Activated CD8-positive, alpha-beta memory T cell treated with anti-CD3 and anti-CD28 coated beads for 36 hours (primary cell): ENCODE data around the gene PRDM12. TPM values are rescaled to one million over a fixed set of nuclear protein-coding genes. Genes with fewer than 3 reads are reported as not detected.

Experiments used
- CTCF ChIA-PET: fragments of 350-600 bp; sonication (Branson Sonifier 250); formaldehyde crosslinking; loops from one replicate; lab custom pipeline; 2021; ENCODE audit warnings: antibody characterized with exemption; lab: Charles Lee
- POLR2A ChIA-PET: fragments of 350-600 bp; sonication (Branson Sonifier 250); formaldehyde crosslinking; loops from one replicate; lab custom pipeline; 2021; ENCODE audit warnings: antibody characterized with exemption; lab: Charles Lee
- total RNA-seq, 2 experiments: library from RNA; stranded (reverse); gene quantifications; one replicate each; pipeline ENCODE4 v1.2.3, GENCODE V29; 2021

The PRDM12 gene
- total RNA-seq, 2 experiments from 2014 or later = 0.08 TPM; not detected in 1

DNA sequence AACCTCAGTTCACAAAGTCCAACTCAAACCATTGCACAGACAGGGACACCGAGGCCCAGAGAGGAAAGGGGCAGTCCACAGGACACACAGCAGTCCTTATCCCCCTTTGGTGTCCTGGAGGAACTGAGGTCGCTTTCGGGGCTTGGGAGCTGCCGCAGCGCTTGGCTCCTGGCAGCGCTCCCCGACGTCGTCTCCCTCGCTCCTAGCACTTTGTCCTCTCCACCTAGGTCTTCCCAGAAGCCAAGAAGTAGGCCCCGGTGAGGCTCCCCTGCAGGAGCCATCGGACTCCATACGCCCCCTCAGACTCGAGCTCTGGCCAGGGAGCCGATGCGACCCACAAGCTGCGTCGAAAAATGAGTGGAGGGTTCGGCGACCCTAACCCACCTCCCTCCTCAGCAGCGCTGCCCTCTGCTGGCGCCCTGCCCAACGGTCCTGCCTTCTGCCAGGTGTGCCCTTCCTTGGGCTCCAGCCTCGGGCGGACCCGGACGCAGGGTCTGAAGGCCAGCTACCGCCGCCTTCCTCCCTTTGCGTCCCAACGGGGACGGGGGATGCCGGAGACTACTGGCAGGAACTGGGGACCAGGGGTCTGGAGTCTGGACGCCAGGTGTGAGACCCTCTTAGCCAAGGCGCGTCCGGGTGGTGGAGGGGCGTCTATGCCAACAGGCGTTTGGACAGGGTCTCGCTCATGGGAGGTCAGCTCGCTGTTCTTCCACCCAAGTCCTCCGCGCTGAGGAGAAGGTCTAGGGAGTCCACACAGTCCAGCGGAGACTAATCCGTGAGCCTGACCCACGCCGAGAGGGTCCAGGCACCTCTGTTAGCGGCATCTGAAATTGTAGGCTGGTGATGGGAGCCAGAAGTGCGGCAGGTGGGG is 2.1 kb upstream of the PRDM12 start:
- ChIA-PET POLR2A (no interaction called here), CTCF (interaction anchor here (0.6 to 0.8 kb wide), 2 partner anchors 22 to 45 kb away, joined by 3 read pairs; no protein-coding TSS in a partner anchor)

DNA sequence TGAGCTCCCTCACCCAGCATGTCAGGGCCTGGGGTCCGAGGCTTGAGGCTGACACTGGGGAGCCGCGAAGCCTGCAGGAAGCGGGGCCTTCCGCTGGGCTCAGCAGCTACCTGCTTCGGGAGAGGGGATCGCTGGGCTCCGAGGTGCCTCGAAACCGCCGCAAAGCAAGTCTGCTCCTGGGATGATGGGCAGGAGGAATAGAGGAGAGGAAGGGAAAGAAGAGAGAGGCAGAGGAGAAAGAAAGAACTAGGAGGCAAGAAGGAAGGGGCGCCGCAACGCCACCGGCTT is 1.5 kb upstream of the PRDM12 start:
- POLR2A ChIA-PET = no interaction called here
- CTCF ChIA-PET = no interaction called here

DNA sequence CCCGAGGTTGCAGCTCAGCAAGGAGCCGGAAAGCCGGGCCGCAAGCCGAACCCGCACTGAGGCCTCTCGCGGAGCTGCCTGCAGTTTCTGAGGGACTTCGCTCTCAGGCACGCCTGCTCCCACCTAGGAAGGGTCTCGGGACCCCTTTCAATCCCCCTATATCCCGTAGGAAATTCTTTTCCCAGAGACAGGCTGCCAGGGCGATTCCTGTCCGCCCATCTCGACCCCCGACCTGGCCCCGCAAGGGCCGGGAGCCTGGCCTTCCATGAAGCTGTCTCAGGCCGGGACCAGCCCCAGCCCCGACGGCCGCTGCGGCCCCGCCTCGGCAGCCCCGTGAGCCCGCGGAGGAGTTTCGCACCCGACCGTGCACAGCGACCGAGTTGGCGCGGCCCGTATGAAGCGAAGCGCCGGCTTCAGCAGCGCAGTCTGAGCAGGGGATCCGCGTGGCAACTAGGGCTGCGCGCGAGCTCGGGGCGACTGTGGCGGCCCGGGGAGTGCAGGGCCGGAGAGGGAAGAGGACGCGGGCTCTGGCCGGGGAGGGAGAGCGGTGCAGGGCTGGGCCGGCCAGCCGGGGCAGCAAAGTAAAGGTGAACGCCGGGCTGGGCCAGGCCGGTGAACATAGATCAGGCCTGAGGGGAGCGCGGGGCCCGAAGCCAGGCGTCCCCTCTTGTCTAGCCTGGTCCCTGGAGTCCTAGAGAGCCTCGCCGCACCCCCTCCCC is 977 bp upstream of the PRDM12 start:
- ChIA-PET POLR2A (no interaction called here), CTCF (no interaction called here)

DNA sequence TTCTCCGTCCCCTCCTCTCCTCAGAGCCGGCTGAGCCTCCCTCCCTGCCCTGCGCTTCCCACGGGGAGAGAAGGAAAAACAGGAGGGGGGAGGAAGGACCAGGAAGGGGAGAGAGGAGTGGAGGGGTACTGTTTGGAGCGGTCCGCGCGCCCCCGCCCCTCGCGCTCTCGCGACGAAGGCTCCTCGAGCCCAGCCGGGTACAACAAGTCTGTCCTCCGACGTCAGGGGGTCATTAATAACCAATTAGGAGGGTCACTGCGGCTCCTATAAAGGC is 480 bp upstream of the PRDM12 start:
- POLR2A ChIA-PET = no interaction called here
- CTCF ChIA-PET = no interaction called here

DNA sequence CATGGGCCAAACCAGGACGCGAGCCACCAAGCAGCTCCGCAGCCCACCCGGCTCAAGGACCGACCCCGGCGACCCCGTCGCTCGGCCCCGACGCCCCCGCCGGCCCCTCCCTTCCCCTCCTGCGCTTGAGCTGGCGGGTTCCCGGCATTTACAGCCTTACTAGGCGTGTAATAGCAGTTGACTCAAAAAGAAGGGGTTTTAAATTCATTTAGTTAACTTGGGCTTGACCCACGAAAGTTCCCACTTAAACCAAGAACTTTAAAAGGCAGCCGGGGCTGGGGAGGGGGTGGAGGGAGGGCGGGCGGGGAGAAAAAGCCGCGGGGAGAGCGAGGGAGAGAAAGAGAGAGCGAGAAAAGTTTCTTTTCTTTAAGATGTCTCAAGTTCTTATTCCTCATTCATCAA is 636 bp downstream of the PRDM12 start:
- CTCF ChIA-PET = interaction anchor here (0.6 to 1.1 kb wide), 3 partner anchors 13 to 169 kb away, joined by 3 to 4 read pairs (median 4); no protein-coding TSS in a partner anchor
- POLR2A ChIA-PET = no interaction called here

DNA sequence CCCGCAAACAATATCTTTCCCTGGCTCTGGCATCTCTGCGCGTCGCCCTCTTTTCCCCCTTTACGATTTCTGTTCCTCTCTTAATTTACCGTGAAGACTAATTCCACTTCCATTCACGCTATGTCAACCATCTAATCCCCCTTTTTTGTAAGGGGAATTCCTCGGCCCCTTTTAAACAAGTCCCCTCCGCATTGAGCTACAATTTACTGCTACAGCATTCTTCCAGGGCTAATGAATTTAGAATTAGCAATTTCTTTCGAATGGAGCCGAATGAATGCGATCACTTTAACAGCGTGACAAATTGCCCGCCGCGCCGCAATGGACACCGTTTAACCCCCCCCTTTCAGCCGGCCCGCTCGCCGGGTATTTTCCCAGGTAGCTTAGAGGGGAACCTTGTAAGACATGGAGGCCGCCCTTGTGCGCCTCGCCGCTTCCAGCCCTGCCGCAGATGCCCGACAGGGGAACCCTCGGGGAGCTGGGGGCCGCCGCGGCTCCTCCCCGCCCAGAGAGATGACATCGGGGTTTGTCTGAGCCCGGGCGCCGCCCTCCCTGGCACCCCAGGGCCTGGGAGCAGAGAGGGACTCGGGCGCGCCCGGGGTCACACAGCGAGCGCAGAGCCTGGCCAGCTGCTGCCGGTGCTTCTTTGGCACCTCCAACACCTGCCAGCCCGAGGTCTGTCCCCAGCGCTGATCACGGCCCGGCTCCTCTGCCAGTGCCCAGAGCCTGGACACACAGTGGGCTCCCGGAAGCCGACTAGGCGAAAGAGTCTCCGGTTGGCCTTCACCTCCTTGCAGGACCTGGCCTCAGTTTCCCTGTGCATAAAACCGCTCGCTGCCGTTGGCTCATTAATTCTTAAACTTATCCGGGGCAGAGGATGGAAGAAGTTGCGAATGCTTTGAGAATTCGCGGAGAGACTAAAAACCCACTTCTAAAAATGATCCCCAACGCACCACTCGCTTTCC is 1.3 kb downstream of the PRDM12 start:
- POLR2A ChIA-PET = no interaction called here

DNA sequence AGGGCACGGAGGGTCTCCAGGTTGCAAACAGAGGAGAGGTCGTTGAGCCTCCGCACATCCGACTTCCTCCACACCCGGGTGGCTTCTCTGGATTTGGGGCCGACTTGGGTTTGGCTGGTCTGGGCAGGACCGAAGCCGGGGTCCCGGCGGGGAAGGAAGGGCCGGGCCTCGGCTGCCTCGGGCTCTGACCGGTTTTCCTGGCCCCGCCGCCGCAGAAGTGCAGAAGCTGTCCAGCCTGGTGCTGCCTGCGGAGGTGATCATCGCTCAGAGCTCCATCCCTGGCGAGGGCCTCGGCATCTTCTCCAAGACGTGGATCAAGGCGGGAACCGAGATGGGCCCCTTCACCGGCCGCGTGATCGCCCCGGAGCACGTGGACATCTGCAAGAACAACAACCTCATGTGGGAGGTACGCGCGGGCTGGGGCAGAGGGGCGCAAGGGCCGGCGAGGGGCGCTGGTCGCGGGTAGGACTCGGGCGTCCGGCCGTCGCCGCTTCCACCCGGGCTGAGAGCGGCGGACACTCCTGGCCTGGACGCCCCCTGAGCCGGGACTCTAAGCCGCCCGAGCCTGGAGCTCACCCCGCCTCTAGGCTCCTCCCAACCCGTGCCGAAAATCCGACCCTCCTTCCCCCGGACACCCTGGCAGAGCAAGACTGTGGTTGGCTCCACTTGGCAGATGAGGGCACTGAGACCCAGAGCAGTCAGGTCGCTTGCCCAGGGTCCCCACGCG is 2.2 kb downstream of the PRDM12 start:
- ChIA-PET CTCF (interaction anchor here (1.1 kb wide), 1 partner anchor 18 kb away, joined by 4 read pairs; no protein-coding TSS in a partner anchor), POLR2A (no interaction called here)

More for the DNA sequence above, 1.3 kb downstream of the PRDM12 start:
- CTCF ChIA-PET = interaction anchor here (0.6 to 1.1 kb wide), 3 partner anchors 12 to 170 kb away, joined by 3 to 4 read pairs (median 4); no protein-coding TSS in a partner anchor

DNA sequence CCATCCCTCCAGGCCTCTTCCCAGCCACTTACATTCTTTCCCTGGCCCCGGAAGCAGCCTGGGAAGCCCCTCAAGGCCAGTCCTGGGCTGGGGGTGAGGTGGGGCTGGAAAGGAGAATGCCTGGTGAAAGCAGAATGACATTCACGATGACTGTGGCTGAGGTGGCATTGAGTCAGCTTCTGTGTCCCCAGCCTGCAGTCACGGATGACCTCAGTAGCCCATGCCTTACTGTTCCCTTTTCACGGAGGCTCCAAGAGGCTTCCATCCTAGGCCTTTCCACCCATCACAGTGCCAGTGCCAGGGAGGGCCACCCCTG is 2.7 kb downstream of the PRDM12 start:
- ChIA-PET POLR2A (no interaction called here), CTCF (no interaction called here)

DNA sequence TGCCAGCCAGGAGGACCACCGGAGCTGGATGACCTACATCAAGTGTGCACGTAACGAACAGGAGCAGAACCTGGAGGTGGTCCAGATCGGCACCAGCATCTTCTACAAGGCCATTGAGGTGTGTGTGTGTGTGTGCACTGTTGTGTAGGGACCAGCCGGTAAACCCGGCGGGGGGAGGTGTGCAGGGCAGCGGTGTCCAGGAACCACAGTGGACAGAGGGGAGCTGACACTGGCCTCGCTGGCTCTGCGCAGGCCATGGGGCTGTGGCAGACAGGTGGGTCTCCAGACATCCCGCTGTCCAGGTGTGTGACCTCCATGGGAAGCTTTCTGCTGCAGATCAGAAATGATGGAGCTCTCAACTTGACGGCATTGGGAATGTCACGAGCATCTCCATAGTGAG is 3.8 kb downstream of the PRDM12 start:
- ChIA-PET CTCF (interaction anchor here (1.4 kb wide), 1 partner anchor 14 kb away, joined by 5 read pairs; no protein-coding TSS in a partner anchor), POLR2A (no interaction called here)

DNA sequence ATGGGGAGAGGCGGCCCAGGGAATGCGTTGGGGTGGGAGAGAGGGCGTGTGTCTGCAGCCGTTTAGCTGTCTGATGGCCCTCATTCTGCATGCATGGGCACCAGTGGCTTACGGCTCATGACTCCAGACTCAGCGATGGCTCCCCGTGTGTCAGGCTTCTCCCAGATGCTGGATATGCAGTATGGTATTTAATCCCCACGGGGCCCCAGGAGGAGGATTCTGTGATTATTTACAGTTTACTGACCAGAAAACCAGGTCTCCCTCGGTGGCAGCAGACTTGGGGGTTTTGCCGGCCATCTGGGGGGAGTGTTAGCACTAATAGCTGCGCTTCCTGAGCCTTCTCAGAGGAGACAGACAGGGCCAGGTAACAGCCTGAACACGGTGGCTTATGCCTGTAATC is 4.3 kb downstream of the PRDM12 start:
- ChIA-PET POLR2A (no interaction called here), CTCF (interaction anchor here (1.4 kb wide), 1 partner anchor 14 kb away, joined by 5 read pairs; no protein-coding TSS in a partner anchor)

DNA sequence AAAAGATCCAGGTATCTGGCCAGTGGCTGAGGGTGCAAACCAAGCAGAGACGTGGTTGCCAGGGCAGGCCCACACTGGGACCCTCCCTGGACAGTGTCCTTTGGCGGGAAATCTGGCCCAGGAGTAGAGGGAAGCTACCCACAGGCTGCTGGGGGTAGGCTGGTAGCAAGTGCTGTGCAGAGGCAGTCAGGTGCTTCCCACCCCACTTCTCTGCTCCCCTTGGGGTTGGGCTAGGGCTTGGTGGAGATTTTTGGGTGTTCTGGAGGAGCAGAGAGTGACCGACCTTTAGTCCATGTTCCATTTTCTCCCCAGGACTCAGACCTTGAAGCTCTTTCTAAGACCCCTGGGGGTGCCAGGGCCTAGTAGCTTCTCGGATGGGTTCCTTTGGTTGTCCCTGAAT is 5.6 kb downstream of the PRDM12 start:
- CTCF ChIA-PET = interaction anchor here (1.2 kb wide), 1 partner anchor 12 kb away, joined by 4 read pairs; no protein-coding TSS in a partner anchor
- POLR2A ChIA-PET = no interaction called here

DNA sequence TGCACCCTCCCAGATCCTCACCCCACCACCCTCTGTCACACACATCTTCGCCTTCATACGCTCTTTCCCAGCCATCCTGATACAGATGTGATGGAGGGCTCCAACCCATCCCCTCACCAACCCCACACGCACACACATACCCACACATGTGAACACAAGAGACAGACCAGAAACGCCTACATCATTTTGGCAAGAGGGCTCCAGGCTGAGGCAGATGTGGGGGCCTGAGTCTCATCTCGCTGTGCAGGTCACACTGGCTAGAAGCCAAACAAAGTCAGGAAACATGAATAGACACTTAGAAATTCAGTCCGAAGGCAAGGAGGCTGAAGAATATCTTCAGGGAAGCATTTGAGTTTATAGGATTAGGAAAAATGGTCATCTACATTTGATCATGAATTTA is 6.2 kb downstream of the PRDM12 start:
- CTCF ChIA-PET = interaction anchor here (1.2 kb wide), 1 partner anchor 12 kb away, joined by 4 read pairs; no protein-coding TSS in a partner anchor
- POLR2A ChIA-PET = no interaction called here

DNA sequence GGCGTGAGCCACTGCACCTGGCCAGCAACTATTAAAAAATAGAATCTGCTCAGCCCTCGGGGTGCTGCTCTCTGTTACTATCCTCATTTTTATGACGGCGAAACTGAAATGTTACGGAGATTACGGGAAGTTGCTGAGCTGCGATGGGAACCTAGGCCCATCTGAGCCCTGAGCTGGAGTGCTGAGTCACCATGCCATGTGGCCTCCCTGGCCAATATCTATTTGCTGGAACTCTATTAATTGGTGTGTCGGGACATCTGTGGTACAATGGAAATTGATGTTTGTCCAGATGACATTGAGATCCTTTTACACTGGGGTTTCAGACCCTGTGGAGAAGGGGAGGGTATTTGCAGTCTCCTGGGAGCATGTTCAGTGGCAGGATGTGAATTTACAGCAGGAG is 8.1 kb downstream of the PRDM12 start:
- ChIA-PET POLR2A (no interaction called here), CTCF (interaction anchor here (1.4 kb wide), 1 partner anchor 12 kb away, joined by 3 read pairs; no protein-coding TSS in a partner anchor)

DNA sequence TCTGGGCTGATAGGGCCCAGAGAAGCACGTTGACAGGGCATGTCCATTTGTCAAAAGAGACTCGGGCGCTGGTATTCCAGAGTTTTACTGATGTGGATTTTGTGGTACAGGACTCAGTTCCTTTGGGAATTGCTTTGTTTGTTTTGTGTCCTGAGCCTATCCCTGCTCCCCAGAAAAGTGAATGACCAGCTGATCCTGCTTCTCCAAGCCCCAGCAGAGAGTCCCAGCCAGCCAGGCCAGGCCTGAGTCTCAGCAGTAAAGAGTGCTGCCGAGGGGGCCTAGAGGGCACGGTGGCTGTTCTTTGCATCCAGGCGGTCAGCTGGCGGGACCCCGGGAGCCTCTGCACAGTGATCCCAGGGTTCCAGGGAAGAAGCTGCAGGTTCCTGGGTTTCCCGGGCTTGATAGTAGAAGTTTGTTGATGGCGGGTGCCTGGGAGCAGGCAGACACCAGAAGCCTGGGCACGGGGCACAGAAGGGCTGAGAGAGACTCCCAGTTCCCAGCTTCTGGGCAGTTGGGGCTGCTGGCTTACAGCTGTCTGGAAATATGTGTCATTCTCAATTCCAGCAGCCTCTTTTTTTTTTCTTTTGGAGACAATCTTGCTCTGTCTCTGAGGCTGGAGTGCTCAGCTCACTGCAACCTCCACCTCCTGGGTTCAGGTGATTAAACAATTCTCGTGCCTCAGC is 8.7 kb downstream of the PRDM12 start:
- ChIA-PET CTCF (interaction anchor here (0.6 to 1.5 kb wide), 5 partner anchors 10 to 800 kb away, joined by 3 to 5 read pairs (median 3); no protein-coding TSS in a partner anchor), POLR2A (no interaction called here)

DNA sequence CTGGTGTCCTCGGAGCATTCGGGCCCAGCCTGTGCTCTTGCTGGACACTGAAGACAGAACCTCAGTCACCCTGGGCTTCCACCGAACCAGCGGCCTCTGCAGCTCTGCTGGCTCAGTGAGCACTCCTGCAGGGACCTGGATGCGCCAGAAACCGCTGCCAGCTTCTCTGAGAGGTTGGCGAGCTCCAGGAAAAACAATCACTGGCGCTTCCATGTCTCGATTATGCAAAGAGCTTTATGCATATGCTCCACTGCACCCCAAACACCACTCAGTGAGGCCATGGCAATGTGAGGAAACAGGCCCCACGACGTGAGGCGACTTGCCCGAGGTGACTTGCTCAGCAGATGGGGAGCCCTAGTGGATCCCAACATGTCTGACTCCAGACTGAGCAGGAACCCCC is 11.0 kb downstream of the PRDM12 start:
- ChIA-PET CTCF (no interaction called here), POLR2A (no interaction called here)

DNA sequence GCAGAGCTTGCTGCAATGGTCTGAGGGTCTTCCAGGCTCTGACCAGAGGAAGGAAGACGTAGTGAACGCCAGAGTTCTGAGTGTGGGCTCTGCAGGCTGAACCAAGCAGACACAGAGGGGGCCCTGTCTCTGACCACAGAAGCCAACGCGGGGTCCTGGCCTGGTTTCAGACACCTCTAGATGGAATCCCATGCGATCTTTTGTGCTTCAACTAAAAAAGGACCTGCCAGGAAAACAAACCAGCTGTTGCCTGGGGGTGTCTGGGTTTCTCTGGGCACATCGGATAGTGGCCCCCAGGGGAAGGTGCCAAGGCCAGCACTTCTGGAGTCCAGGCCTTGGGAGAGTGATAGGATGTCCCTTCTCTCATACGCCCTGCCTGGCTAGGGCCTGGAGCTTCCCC is 12.9 kb downstream of the PRDM12 start:
- ChIA-PET POLR2A (no interaction called here), CTCF (interaction anchor here (1.3 kb wide), 1 partner anchor 12 kb away, joined by 4 read pairs; no protein-coding TSS in a partner anchor)

DNA sequence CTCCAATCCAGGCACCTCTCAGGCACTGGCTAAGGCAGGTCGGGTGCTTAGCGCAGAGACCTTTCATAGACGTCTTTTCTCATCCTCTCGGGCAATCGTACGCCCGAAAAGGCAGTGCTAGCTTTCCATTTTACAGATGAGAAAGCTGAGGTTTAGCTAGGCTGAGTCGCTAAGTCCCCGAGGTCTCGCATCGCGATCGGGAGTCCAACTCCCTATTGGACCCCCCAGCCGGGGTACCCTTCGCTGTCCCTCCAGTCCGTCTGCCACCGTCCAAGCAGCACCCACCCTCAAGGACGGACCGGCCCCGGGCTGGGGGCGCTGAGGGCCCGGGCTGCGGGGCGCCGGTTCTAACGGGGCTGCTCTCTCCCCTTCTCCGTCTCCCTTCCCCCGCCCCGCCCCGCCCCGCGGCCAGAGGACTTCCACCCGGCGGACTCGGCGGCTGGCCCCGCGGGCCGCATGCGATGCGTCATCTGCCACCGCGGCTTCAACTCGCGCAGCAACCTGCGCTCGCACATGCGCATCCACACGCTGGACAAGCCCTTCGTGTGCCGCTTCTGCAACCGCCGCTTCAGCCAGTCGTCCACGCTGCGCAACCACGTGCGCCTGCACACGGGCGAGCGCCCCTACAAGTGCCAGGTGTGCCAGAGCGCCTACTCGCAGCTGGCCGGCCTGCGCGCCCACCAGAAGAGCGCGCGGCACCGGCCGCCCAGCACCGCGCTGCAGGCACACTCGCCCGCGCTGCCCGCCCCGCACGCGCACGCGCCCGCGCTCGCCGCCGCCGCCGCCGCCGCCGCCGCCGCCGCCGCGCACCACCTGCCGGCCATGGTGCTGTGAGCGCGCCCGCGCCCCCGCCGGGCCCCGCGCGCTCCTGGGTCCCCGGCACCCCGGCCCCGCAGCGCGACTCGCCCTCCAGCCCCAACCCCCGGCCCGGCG is 16.7 kb downstream of the PRDM12 start:
- ChIA-PET CTCF (interaction anchor here (2.2 to 3.5 kb wide), 2 partner anchors 19 to 220 kb away, joined by 16 to 53 read pairs; no protein-coding TSS in a partner anchor), POLR2A (interaction anchor here (0.5 to 0.6 kb wide), 2 partner anchors 135 to 839 kb away, joined by 3 to 8 read pairs; no protein-coding TSS in a partner anchor)
